KOPT-K1 (cell line): ENCODE data around the gene SDSL.

Experiments
- H3K27ac ChIP-seq: fragments of 200-600 bp; sonication (generic); 2 replicates; pipeline ENCODE4 v1.5.1; 2016; ENCODE audit warnings: antibody characterized with exemption, mild to moderate bottlenecking, low read depth, low read length; ENCODE audit not compliant: poor library complexity, severe bottlenecking
- H3K36me3 ChIP-seq: fragments of 200-600 bp; sonication (generic); 2 replicates; pipeline ENCODE4 v1.5.1; 2017; ENCODE audit warnings: antibody characterized with exemption, mild to moderate bottlenecking, low read length, moderate library complexity; ENCODE audit not compliant: insufficient read depth
- H3K9me3 ChIP-seq: fragments of 200-600 bp; sonication (generic); 2 replicates; pipeline ENCODE4 v1.5.1; 2017; ENCODE audit warnings: antibody characterized with exemption, low read length, mild to moderate bottlenecking; ENCODE audit not compliant: insufficient read depth, poor library complexity, severe bottlenecking

The SDSL gene, protein sequence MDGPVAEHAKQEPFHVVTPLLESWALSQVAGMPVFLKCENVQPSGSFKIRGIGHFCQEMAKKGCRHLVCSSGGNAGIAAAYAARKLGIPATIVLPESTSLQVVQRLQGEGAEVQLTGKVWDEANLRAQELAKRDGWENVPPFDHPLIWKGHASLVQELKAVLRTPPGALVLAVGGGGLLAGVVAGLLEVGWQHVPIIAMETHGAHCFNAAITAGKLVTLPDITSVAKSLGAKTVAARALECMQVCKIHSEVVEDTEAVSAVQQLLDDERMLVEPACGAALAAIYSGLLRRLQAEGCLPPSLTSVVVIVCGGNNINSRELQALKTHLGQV

DNA sequence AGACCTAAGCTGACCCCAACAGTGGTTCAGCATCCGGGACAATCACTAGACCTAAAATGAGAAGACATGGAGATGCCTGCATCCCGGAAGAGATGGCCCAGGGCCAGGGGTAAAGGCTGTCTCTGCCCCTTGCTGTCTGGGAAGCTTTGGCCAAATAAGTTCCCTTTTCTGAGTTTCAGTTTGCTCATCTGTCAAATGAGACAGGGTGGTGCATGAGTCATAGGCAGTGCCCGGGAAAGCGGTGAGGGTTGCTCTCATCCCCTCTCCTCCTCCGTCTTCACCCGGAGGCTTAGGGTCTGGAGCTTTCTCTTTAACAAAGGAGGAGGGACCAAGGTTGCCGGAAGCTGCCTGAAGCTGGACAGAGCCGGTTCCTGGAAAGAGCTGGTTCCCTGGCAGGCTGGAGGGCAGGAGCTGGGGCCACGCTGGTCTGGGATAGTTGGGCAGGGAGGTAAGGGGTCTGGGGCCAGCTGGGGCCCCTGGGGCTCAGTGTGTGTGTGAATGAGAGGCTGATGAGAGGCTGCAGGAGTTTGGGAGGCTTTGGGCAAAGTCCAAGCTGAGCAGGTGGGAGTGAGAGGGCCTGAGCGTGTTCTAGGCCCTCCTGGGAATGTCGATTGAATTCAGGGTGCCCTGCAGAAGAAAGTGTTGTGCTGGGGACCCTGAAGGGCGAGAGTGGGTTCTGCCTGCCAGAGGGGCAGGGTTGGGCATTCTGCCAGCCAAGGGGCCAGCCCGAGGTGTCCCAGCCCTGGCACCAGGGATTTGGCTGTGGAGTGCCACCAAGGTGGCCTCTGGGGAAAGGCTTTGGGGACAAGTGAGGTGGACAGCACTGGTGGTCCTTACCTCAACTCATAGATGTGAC lies at the start of gene SDSL:
SDSL (plus strand) TSS at position 351 of the 856 bp plus-strand sequence. CDS start 5,603 bp downstream, outside the sequence.
- H3K36me3 ChIP-seq: no peaks in the 10 kb centered on the region
- no peak within 1 kb of the TSS for H3K27ac ChIP-seq
- no peaks in the 10 kb centered on the region for H3K9me3 ChIP-seq

- Histone ChIP-seq H3K27ac (no peak overlapping the region), H3K9me3 (no peaks in the 10 kb centered on the region), H3K36me3 (no peaks in the 10 kb centered on the region)
These were observed 48.7 kb upstream of the SDSL start for GRCh38 chr12:113373440-113373839.

GRCh38 chr12:113373969-113374368 lies 48.2 kb upstream of the SDSL start:
- Histone ChIP-seq H3K27ac (no peak overlapping the region), H3K9me3 (no peaks in the 10 kb centered on the region), H3K36me3 (no peaks in the 10 kb centered on the region)

DNA sequence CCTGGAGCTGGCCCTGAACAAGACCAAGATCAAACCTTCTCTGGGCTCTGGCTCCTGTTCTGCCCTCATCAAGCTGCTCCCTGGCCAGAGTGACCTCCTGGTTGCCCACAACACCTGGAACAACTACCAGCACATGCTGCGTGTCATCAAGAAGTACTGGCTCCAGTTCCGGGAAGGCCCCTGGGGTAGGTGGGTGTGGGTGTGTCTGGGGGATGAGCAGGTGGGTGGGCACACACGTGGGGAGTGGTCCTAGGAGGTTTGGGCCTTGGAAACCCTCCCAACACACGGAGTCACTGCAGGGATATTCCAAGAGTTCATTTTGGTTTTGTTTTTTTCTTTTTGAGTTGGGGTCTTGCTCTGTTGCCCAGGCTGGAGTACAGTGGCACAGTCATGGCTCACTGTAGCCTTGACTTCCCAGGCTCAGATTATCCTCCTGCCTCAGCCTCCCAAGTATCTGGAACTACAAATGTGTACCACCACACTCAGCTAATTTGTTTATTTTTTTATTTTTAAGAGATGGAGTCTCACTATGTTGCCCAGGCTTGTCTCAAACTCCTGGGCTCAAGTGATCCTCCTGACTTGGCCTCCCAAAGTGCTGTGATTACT lies 47.3 kb upstream of the SDSL start:
- Histone ChIP-seq H3K9me3 (no peaks in the 10 kb centered on the region), H3K36me3 (no peaks in the 10 kb centered on the region), H3K27ac (no peak overlapping the region)

DNA sequence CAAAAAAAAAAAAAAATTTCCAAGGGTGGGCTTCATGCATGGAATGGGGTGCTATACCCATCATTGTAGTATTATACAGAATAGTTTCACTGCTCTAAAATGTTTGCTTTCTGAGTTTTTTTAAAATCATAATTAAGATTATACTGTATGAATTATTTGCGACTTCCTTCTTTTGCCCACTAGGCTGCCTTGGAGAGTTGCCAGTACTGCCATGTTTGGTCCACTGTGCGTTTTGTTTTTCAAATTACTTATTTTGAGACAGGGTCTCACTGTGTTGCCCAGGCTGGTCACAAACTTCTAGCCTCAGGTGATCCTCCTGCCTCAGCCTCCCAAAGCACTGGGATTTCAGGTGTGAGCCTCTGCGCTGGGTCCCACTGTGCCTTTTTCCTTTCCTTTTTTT lies 43.9 kb upstream of the SDSL start:
- Histone ChIP-seq H3K36me3 (no peaks in the 10 kb centered on the region), H3K27ac (no peak overlapping the region), H3K9me3 (no peaks in the 10 kb centered on the region)

- Histone ChIP-seq H3K9me3 (no peaks in the 10 kb centered on the region), H3K36me3 (no peaks in the 10 kb centered on the region), H3K27ac (no peak overlapping the region)
These were observed 41.0 kb upstream of the SDSL start for GRCh38 chr12:113381220-113381619.

- no peaks in the 10 kb centered on the region for H3K9me3 ChIP-seq
- H3K27ac ChIP-seq: no peak overlapping the region
- no peaks in the 10 kb centered on the region for H3K36me3 ChIP-seq
These were observed 40.0 kb upstream of the SDSL start for GRCh38 chr12:113382206-113382605.

DNA sequence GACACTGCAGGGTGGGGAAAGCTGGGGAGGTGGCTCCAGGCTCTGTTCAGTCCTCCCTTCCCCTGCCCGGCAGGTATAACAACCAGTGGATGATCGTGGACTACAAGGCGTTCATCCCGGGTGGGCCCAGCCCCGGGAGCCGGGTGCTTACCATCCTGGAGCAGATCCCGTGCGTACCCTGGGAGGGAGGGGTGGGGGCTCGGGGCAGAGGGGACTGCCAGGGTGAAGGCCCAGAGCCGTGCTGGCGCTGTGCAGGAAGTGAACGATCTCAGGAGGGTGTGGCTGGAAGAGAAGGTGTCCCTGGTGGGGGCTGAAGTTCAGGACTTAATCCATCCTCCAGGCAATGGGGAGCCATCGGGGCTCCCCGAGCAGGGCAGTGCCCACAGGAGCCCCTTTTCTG lies 37.4 kb upstream of the SDSL start:
- no peaks in the 10 kb centered on the region for H3K9me3 ChIP-seq
- no peak overlapping the region for H3K27ac ChIP-seq
- no peaks in the 10 kb centered on the region for H3K36me3 ChIP-seq

- Histone ChIP-seq H3K27ac (no peak overlapping the region), H3K9me3 (no peaks in the 10 kb centered on the region), H3K36me3 (no peaks in the 10 kb centered on the region)
These were observed 36.8 kb upstream of the SDSL start for GRCh38 chr12:113385282-113385882.

- no peak overlapping the region for H3K27ac ChIP-seq
These were observed 35.2 kb upstream of the SDSL start for GRCh38 chr12:113386866-113387566.

GRCh38 chr12:113387631-113388030 lies 34.5 kb upstream of the SDSL start:
- no peaks in the 10 kb centered on the region for H3K36me3 ChIP-seq
- H3K27ac ChIP-seq: no peak overlapping the region
- no peaks in the 10 kb centered on the region for H3K9me3 ChIP-seq

More at GRCh38 chr12:113386866-113387566, 35.2 kb upstream of the SDSL start:
- Histone ChIP-seq H3K9me3 (no peaks in the 10 kb centered on the region), H3K36me3 (no peaks in the 10 kb centered on the region)

DNA sequence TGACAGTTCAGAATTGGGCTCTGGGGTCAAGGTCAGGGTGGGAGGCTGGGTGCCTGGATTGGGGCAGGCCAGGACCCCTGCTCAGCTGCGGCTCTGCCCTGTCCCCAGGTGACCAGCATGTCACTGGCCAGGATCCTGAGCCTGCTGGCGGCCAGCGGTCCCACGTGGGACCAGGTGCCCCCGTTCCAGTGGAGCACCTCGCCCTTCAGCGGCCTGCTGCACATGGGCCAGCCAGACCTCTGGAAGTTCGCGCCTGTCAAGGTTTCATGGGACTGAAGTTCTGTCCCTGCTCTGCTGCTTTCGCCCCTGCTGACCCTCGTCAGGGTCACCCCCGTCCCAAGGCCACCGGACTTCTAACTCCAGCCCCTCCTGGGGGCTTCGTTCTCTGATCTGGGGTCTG lies 33.8 kb upstream of the SDSL start:
- H3K27ac ChIP-seq: no peak overlapping the region
- no peaks in the 10 kb centered on the region for H3K36me3 ChIP-seq
- H3K9me3 ChIP-seq: no peaks in the 10 kb centered on the region

- Histone ChIP-seq H3K27ac (no peak overlapping the region), H3K36me3 (no peaks in the 10 kb centered on the region), H3K9me3 (no peaks in the 10 kb centered on the region)
These were observed 31.8 kb upstream of the SDSL start for GRCh38 chr12:113390064-113391043.

- H3K36me3 ChIP-seq: no peaks in the 10 kb centered on the region
- H3K9me3 ChIP-seq: no peaks in the 10 kb centered on the region
- H3K27ac ChIP-seq: no peak overlapping the region
These were observed 31.0 kb upstream of the SDSL start for GRCh38 chr12:113391145-113391544.
